ENCODE data around the gene PDAP1. TPM values are rescaled to one million over a fixed set of nuclear protein-coding genes. Genes with fewer than 3 reads are reported as not detected.
A peak's percentile ranks its signal among the peaks of the same experiment; 100 is the strongest.
"Not testable (repeated sequence)": the region's sequence is repeated elsewhere in the genome, so short reads cannot be mapped to it uniquely, and the experiment has no call there.

PDAP1 gene
- total and polyA plus RNA-seq, 2 experiments from 2014 or later: 81.0 to 181 TPM

GRCh38 chr7:99420986-99421385 lies 12.6 kb upstream of the PDAP1 start:
- Histone ChIP-seq H3K4me3 (no peak overlapping the region), H3K36me3 (peaks cover 47% of the 10 kb centered on the region), H3K4me1 (ENCODE audit: low read depth) (no peaks in the 10 kb centered on the region), H3K9me3 (ENCODE audit: low read depth) (no peaks in the 10 kb centered on the region), H3K27ac (no peak overlapping the region), H3K27me3 (no peaks in the 10 kb centered on the region)
- TF ChIP-seq CTCF (IDR thresholded peaks at IDR 0.05; ENCODE audit: low read depth, low read length): no peak
- no peak for DNase-seq (ENCODE audit: low read depth in 1 of 2, low spot score in 1 of 2)

GRCh38 chr7:99420213-99420612 lies 11.8 kb upstream of the PDAP1 start:
- no peak for DNase-seq (ENCODE audit: low read depth in 1 of 2, low spot score in 1 of 2)
- Histone ChIP-seq H3K36me3 (peaks cover 48% of the 10 kb centered on the region), H3K27ac (no peak overlapping the region), H3K27me3 (no peaks in the 10 kb centered on the region), H3K4me1 (ENCODE audit: low read depth) (no peaks in the 10 kb centered on the region), H3K4me3 (no peak overlapping the region), H3K9me3 (ENCODE audit: low read depth) (no peaks in the 10 kb centered on the region)
- no peak for TF ChIP-seq CTCF (IDR thresholded peaks at IDR 0.05; ENCODE audit: low read depth, low read length)

GRCh38 chr7:99419323-99420021 lies 11.1 kb upstream of the PDAP1 start:
- DNase-seq (ENCODE audit: low read depth in 1 of 2, low spot score in 1 of 2): no peak
- no peaks in the 10 kb centered on the region for H3K9me3 ChIP-seq (ENCODE audit: low read depth)
- H3K4me1 ChIP-seq (ENCODE audit: low read depth): no peaks in the 10 kb centered on the region
- TF ChIP-seq CTCF (IDR thresholded peaks at IDR 0.05; ENCODE audit: low read depth, low read length): no peak
- H3K27ac ChIP-seq: no peak overlapping the region
- H3K27me3 ChIP-seq: no peaks in the 10 kb centered on the region
- no peak overlapping the region for H3K4me3 ChIP-seq
- H3K36me3 ChIP-seq: peaks cover 46% of the 10 kb centered on the region

- no peaks in the 10 kb centered on the region for H3K9me3 ChIP-seq (ENCODE audit: low read depth)
- H3K36me3 ChIP-seq: peaks cover 46% of the 10 kb centered on the region
- no peak for TF ChIP-seq CTCF (IDR thresholded peaks at IDR 0.05; ENCODE audit: low read depth, low read length)
- H3K27me3 ChIP-seq: no peaks in the 10 kb centered on the region
- no peak overlapping the region for H3K4me3 ChIP-seq
- no peak overlapping the region for H3K27ac ChIP-seq
- no peak for DNase-seq (ENCODE audit: low read depth in 1 of 2, low spot score in 1 of 2)
- no peaks in the 10 kb centered on the region for H3K4me1 ChIP-seq (ENCODE audit: low read depth)
These were observed 9.9 kb upstream of the PDAP1 start for GRCh38 chr7:99418260-99418659.

- peaks cover 68% of the 10 kb centered on the region for H3K36me3 ChIP-seq
- not testable (repeated sequence) for H3K4me1 ChIP-seq (ENCODE audit: low read depth); H3K27me3 ChIP-seq; H3K9me3 ChIP-seq (ENCODE audit: low read depth); H3K27ac ChIP-seq; H3K4me3 ChIP-seq
- TF ChIP-seq CTCF (IDR thresholded peaks at IDR 0.05; ENCODE audit: low read depth, low read length): peak; percentile 68
- peak; percentile 50 to 77 for DNase-seq (ENCODE audit: low read depth in 1 of 2, low spot score in 1 of 2)
These were observed 7.2 kb upstream of the PDAP1 start for GRCh38 chr7:99415513-99416127.
